ENCODE measurements around the gene LSAMP.

The LSAMP gene

GRCh38 chr3:116254541-116254940, 190.7 kb downstream of the LSAMP start:
- no peak overlapping the region for H3K4me3 ChIP-seq (ENCODE audit: control insufficient read depth, low read depth, low read length)
- no peak for DNase-seq (ENCODE audit: low read depth)
- TF ChIP-seq CTCF (IDR thresholded peaks at IDR 0.05; ENCODE audit: control insufficient read depth, insufficient read depth, low read depth, low read length, missing control alignments): no peak

GRCh38 chr3:116253511-116253910, 191.8 kb downstream of the LSAMP start:
- no peak overlapping the region for H3K4me3 ChIP-seq (ENCODE audit: control insufficient read depth, low read depth, low read length)
- DNase-seq (ENCODE audit: low read depth): no peak
- no peak for TF ChIP-seq CTCF (IDR thresholded peaks at IDR 0.05; ENCODE audit: control insufficient read depth, insufficient read depth, low read depth, low read length, missing control alignments)

GRCh38 chr3:116247605-116248004, 197.7 kb downstream of the LSAMP start:
- no peak for TF ChIP-seq CTCF (IDR thresholded peaks at IDR 0.05; ENCODE audit: control insufficient read depth, insufficient read depth, low read depth, low read length, missing control alignments)
- no peak for DNase-seq (ENCODE audit: low read depth)
- H3K4me3 ChIP-seq (ENCODE audit: control insufficient read depth, low read depth, low read length): no peak overlapping the region

GRCh38 chr3:116246406-116246980, 198.8 kb downstream of the LSAMP start:
- DNase-seq (ENCODE audit: low read depth): no peak
- H3K4me3 ChIP-seq (ENCODE audit: control insufficient read depth, low read depth, low read length): no peak overlapping the region
- TF ChIP-seq CTCF (IDR thresholded peaks at IDR 0.05; ENCODE audit: control insufficient read depth, insufficient read depth, low read depth, low read length, missing control alignments): no peak

GRCh38 chr3:116242825-116243224, 202.5 kb downstream of the LSAMP start:
- DNase-seq (ENCODE audit: low read depth): no peak
- TF ChIP-seq CTCF (IDR thresholded peaks at IDR 0.05; ENCODE audit: control insufficient read depth, insufficient read depth, low read depth, low read length, missing control alignments): no peak
- no peak overlapping the region for H3K4me3 ChIP-seq (ENCODE audit: control insufficient read depth, low read depth, low read length)

- no peak for TF ChIP-seq CTCF (IDR thresholded peaks at IDR 0.05; ENCODE audit: control insufficient read depth, insufficient read depth, low read depth, low read length, missing control alignments)
- no peak for DNase-seq (ENCODE audit: low read depth)
- H3K4me3 ChIP-seq (ENCODE audit: control insufficient read depth, low read depth, low read length): no peak overlapping the region
These were observed 203.6 kb downstream of the LSAMP start for GRCh38 chr3:116241677-116242076.

GRCh38 chr3:116240261-116240660, 205.0 kb downstream of the LSAMP start:
- no peak for TF ChIP-seq CTCF (IDR thresholded peaks at IDR 0.05; ENCODE audit: control insufficient read depth, insufficient read depth, low read depth, low read length, missing control alignments)
- no peak for DNase-seq (ENCODE audit: low read depth)
- H3K4me3 ChIP-seq (ENCODE audit: control insufficient read depth, low read depth, low read length): no peak overlapping the region
